GM23338 (cell line): ENCODE measurements around the gene HACD2.

Experiments used
- CREB1 ChIP-seq: fragments of 250-450 bp; sonication (Bioruptor Pico); IDR thresholded peaks from 2 replicates; pipeline ENCODE4 v1.5.0; 2020; ENCODE audit warnings: low read depth, mild to moderate bottlenecking, moderate library complexity
- EZH2 ChIP-seq: fragments of 200-600 bp; sonication (generic); IDR thresholded peaks from one replicate; pipeline ENCODE4 v1.8.0; 2017; ENCODE audit warnings: antibody characterized with exemption, mild to moderate bottlenecking, low read depth; ENCODE audit not compliant: unreplicated experiment
- EZH2phosphoT487 ChIP-seq: fragments of 200-600 bp; sonication (generic); IDR thresholded peaks from one replicate; pipeline ENCODE4 v1.8.1; 2018; ENCODE audit warnings: antibody characterized with exemption; ENCODE audit not compliant: unreplicated experiment
- JUNB ChIP-seq: IDR thresholded peaks from one replicate; pipeline ENCODE4 v1.6.1; 2016; ENCODE audit warnings: antibody characterized with exemption; ENCODE audit not compliant: unreplicated experiment
- POLR2AphosphoS5 ChIP-seq: IDR thresholded peaks from 2 replicates; pipeline ENCODE4 v1.6.1; 2016; ENCODE audit warnings: antibody characterized with exemption, low read depth
- TF ChIP-seq, protein P1 (sequence below), 2 experiments: fragments of 200-600 bp in 1 of 2; sonication (generic) in 1 of 2; conservative IDR thresholded peaks; 2 replicates each; pipeline versions ENCODE4 v1.5.1 to v1.6.1; 2016 to 2017; ENCODE audit warnings: antibody characterized with exemption in 2 of 2, low read depth in 2 of 2, mild to moderate bottlenecking in 2 of 2, moderate library complexity in 1 of 2
- TF ChIP-seq, protein P2 (sequence below): IDR thresholded peaks from one replicate; pipeline ENCODE4 v1.6.1; 2018; ENCODE audit warnings: antibody characterized with exemption; ENCODE audit not compliant: unreplicated experiment

DNA sequence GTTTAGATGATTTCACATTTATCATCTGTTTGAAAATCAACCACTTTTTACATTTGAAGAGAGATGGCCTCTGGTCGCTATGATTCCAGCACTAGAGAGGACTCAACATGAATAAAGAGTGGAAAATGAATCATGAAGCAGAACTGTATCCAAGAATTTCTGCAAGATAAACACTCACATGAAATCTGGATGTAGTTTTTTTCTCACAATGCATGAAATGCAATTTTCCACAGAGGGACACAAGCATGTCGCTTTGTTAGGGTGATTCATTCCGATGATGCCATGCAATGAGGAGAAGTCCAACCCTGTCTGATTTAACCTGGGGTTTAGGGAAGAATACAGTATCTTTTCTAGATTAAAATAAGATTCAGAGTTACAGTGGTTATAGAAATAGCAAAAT, 85.5 kb downstream of the HACD2 start:
- TF ChIP-seq, protein P1, sequence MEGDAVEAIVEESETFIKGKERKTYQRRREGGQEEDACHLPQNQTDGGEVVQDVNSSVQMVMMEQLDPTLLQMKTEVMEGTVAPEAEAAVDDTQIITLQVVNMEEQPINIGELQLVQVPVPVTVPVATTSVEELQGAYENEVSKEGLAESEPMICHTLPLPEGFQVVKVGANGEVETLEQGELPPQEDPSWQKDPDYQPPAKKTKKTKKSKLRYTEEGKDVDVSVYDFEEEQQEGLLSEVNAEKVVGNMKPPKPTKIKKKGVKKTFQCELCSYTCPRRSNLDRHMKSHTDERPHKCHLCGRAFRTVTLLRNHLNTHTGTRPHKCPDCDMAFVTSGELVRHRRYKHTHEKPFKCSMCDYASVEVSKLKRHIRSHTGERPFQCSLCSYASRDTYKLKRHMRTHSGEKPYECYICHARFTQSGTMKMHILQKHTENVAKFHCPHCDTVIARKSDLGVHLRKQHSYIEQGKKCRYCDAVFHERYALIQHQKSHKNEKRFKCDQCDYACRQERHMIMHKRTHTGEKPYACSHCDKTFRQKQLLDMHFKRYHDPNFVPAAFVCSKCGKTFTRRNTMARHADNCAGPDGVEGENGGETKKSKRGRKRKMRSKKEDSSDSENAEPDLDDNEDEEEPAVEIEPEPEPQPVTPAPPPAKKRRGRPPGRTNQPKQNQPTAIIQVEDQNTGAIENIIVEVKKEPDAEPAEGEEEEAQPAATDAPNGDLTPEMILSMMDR (conservative IDR thresholded peaks at IDR 0.05; ENCODE audit: low read depth in 2 of 2), result no peak
- TF ChIP-seq EZH2, result no peak
- no peak for TF ChIP-seq EZH2phosphoT487
- TF ChIP-seq, protein P2, sequence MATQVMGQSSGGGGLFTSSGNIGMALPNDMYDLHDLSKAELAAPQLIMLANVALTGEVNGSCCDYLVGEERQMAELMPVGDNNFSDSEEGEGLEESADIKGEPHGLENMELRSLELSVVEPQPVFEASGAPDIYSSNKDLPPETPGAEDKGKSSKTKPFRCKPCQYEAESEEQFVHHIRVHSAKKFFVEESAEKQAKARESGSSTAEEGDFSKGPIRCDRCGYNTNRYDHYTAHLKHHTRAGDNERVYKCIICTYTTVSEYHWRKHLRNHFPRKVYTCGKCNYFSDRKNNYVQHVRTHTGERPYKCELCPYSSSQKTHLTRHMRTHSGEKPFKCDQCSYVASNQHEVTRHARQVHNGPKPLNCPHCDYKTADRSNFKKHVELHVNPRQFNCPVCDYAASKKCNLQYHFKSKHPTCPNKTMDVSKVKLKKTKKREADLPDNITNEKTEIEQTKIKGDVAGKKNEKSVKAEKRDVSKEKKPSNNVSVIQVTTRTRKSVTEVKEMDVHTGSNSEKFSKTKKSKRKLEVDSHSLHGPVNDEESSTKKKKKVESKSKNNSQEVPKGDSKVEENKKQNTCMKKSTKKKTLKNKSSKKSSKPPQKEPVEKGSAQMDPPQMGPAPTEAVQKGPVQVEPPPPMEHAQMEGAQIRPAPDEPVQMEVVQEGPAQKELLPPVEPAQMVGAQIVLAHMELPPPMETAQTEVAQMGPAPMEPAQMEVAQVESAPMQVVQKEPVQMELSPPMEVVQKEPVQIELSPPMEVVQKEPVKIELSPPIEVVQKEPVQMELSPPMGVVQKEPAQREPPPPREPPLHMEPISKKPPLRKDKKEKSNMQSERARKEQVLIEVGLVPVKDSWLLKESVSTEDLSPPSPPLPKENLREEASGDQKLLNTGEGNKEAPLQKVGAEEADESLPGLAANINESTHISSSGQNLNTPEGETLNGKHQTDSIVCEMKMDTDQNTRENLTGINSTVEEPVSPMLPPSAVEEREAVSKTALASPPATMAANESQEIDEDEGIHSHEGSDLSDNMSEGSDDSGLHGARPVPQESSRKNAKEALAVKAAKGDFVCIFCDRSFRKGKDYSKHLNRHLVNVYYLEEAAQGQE, result no peak
- TF ChIP-seq POLR2AphosphoS5, result no peak
- no peak for TF ChIP-seq JUNB
- no peak for TF ChIP-seq CREB1 (CRISPR knock-in tag)
